ENCODE measurements around the gene PREX1. TPM values are rescaled to one million over a fixed set of nuclear protein-coding genes. Genes with fewer than 3 reads are reported as not detected.
A peak's percentile ranks its signal among the peaks of the same experiment; 100 is the strongest.

PREX1 gene
- total RNA-seq, 1 experiment from 2014 or later: 36.0 TPM

- H3K36me3 ChIP-seq (replicated peaks; ENCODE audit: control insufficient read depth, insufficient read depth, low read length): no peaks in the 10 kb centered on the region
- peak; percentile 52 for DNase-seq
- H3K27me3 ChIP-seq (ENCODE audit: control insufficient read depth, insufficient read depth, low read length): no peaks in the 10 kb centered on the region
- H3K4me3 ChIP-seq (ENCODE audit: insufficient read depth, low read depth, low read length): no peak overlapping the region
Measured at GRCh38 chr20:48723308-48724264, 104.2 kb downstream of the PREX1 start.

DNA sequence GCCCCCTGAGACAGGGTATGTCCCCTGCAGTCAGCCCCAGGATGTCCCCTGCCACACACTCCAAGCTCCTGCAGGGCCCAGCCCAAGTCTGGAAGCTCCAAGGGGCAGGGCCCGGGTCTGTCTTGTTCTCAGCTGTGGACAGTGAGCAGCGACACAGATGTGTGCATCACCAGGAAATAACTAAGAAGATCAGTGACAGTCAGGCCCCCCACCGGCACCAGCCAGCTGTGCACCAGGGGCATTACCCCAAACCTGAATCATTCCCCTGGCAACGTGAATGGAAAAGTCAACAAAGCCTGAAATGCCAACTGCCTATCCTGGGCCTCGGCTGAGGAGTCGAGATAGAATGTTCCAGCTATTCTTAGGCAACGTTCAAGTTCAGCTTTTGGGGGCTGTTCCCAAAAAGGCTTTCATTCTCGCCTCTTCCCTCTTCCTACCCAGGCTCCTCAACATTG is 105.0 kb downstream of the PREX1 start:
- no peak for DNase-seq
- Histone ChIP-seq H3K36me3 (replicated peaks; ENCODE audit: control insufficient read depth, insufficient read depth, low read length) (no peaks in the 10 kb centered on the region), H3K27me3 (ENCODE audit: control insufficient read depth, insufficient read depth, low read length) (no peaks in the 10 kb centered on the region), H3K4me3 (ENCODE audit: insufficient read depth, low read depth, low read length) (no peak overlapping the region)

GRCh38 chr20:48722002-48722731 is 105.6 kb downstream of the PREX1 start:
- Histone ChIP-seq H3K36me3 (replicated peaks; ENCODE audit: control insufficient read depth, insufficient read depth, low read length) (no peaks in the 10 kb centered on the region), H3K27me3 (ENCODE audit: control insufficient read depth, insufficient read depth, low read length) (no peaks in the 10 kb centered on the region), H3K4me3 (ENCODE audit: insufficient read depth, low read depth, low read length) (no peak overlapping the region)
- DNase-seq: no peak

DNA sequence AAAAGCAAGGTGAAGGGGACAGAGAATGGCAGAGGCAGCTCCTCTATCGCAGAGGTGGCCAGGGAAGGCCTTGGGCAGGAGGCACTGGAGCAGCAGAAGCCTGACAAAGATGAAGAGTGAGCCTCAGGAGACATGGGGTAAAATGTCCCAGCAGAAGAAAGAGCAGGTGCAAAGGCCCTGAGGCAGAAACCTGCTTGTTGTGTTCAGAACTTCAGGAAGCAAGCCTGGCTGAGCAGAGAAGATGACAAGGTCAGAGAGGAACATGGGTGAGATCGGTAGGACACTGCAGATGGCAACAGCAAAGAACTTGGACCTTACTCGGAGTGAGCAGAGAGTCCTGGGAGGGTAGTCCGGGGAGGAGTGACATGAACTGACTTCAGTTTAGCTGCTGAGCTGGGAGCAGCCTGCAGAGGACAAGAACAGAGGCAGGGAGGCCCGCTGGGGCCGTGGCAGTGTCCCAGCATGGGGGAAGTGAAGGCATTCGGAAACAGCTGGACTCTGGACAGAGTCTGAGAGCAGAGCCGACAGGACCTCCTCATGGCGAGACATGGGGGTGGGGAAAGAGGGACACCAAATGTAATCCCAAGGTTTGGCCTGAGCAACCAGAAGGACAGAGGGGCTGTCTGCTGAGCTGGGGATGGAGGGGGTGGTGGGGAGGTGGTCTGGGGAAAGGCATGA is 106.3 kb downstream of the PREX1 start:
- H3K36me3 ChIP-seq (replicated peaks; ENCODE audit: control insufficient read depth, insufficient read depth, low read length): no peaks in the 10 kb centered on the region
- DNase-seq: no peak

DNA sequence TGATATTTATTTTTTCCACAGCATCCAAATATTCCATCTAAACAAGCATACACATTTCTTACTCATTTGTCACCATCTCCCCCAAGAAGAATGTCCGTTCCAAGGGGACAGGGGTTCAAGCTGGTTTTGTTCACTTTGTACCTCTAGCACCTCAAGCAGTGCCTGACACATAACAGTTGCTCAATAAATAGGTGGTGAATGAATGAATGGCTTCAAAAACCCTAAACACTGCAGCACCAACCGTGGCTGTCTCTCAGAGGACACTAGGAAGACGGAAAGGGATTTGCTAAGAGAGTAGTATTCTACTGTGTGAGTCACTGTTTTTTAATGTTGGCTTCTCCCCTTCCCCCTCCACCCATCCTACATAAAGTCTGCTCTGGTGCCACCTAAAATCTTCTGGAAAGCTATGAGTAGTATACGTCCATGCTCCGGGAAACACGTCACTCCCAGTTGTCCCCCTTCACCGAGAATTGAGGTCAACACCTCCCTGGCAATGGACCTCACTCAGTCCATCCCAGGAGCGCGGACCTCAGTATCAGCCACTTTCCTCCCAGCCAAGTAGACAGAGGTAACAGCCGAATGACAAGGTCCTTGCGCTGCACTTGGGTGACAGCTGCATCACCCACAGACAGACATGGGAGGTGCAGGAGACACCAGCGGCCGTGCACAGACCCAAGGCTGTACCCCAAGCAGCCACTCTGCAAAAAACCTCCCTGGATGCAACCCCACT is 107.4 kb downstream of the PREX1 start:
- no peak for DNase-seq
- Histone ChIP-seq H3K36me3 (replicated peaks; ENCODE audit: control insufficient read depth, insufficient read depth, low read length) (no peaks in the 10 kb centered on the region), H3K4me3 (ENCODE audit: insufficient read depth, low read depth, low read length) (no peak overlapping the region), H3K27me3 (ENCODE audit: control insufficient read depth, insufficient read depth, low read length) (no peaks in the 10 kb centered on the region)

More for the DNA sequence above, 106.3 kb downstream of the PREX1 start:
- Histone ChIP-seq H3K4me3 (ENCODE audit: insufficient read depth, low read depth, low read length) (no peak overlapping the region), H3K27me3 (ENCODE audit: control insufficient read depth, insufficient read depth, low read length) (no peaks in the 10 kb centered on the region)

DNA sequence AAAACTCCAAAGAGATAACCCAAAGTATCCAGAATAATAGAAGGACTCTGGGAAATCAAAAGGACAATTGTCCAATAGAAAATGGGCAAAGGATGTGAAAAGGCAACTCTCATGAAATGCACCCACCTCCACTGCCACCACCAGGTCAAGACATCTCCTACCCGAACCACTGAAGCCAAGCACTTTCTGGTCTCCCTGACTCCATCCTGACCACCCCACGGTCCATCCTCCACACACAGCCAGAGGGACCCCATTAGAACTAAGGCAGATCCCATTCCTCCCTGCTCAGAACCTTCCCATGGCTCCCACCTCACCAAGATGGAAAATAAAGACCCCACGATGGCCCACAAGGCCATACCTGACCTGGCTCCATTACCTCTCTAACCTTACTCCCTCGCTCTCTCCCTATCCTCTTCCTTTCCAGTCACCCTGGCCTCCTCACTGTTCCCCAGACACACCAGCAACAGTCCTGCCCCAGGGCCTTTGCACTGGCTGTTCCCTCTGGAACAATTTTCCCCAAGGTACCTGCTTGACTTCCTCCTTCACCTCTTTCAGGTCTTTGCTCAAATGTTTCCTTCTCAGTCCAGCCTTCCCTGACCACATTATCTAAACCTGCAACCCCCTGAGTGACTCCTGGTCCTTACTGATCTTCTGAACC is 108.1 kb downstream of the PREX1 start:
- no peaks in the 10 kb centered on the region for H3K27me3 ChIP-seq (ENCODE audit: control insufficient read depth, insufficient read depth, low read length)
- DNase-seq: no peak
- H3K36me3 ChIP-seq (replicated peaks; ENCODE audit: control insufficient read depth, insufficient read depth, low read length): no peaks in the 10 kb centered on the region
- no peak overlapping the region for H3K4me3 ChIP-seq (ENCODE audit: insufficient read depth, low read depth, low read length)

DNA sequence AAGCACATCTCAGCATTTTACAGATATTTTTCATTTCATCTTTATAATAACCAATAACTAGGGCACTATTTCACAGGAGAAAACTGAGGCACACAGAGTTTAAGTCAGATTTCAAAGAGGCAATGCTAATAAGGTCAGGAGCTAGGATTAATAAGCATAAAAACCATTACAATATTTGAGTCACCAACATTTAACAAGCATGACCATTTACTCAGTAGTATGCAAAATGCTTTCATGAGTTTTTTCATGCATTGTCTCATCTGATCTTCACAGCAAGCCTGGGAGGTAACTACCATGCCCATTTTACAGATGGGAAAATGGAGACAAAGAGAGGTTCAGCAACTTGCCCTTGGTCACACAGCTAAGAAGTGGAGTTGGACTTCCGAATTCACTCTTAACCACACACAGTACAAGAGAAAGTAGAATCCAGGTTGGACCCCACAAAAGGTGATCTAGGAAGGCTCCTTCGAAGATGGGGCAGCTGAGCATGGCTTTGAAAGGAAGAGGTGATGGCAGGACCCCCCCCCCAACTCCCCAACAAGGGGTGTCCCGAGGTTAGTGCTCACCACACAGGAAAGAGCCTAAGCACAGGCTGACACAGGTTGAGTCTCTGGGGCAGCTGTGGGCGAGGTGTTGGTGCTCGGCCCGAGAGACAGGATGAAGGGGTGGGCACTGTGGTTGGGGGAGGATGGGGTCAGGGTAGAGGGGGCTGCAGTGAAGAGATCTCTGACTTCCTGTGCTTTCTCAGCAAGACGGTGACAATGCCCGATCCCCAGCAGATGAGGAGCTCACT is 108.8 kb downstream of the PREX1 start:
- Histone ChIP-seq H3K36me3 (replicated peaks; ENCODE audit: control insufficient read depth, insufficient read depth, low read length) (no peaks in the 10 kb centered on the region), H3K27me3 (ENCODE audit: control insufficient read depth, insufficient read depth, low read length) (no peaks in the 10 kb centered on the region), H3K4me3 (ENCODE audit: insufficient read depth, low read depth, low read length) (no peak overlapping the region)
- no peak for DNase-seq

- H3K36me3 ChIP-seq (replicated peaks; ENCODE audit: control insufficient read depth, insufficient read depth, low read length): no peaks in the 10 kb centered on the region
Measured at GRCh38 chr20:48717680-48718223, 110.0 kb downstream of the PREX1 start.

DNA sequence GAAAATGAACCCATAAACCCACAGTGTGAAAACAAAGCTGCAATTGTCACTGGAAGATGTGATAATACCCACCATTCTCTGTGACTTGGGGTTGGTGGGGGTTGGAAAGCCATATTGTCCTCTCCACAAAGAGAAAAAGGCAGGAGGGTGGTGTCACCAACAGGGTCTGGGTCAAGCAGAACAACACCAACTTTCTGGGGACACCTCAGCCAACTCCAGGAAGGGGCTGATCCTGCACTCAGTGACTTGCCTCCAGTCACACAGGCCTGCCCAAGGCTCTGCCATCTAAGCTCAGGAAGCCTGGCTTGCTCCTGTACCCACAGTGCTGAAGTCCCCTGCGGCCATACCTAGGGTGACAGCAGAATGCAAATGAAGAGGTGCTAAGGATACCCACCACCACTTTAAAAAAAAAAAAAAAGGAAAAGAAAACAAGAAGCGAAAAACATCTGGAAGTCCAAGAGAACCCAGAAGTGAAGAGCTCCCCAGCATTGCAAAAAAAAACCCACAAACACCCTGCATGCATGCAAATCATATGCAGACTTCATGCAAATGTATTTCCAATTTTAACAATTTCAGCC is 110.6 kb downstream of the PREX1 start:
- no peaks in the 10 kb centered on the region for H3K36me3 ChIP-seq (replicated peaks; ENCODE audit: control insufficient read depth, insufficient read depth, low read length)
- no peaks in the 10 kb centered on the region for H3K27me3 ChIP-seq (ENCODE audit: control insufficient read depth, insufficient read depth, low read length)
- DNase-seq: no peak
- no peak overlapping the region for H3K4me3 ChIP-seq (ENCODE audit: insufficient read depth, low read depth, low read length)

More at GRCh38 chr20:48717680-48718223, 110.0 kb downstream of the PREX1 start:
- Histone ChIP-seq H3K4me3 (ENCODE audit: insufficient read depth, low read depth, low read length) (no peak overlapping the region), H3K27me3 (ENCODE audit: control insufficient read depth, insufficient read depth, low read length) (no peaks in the 10 kb centered on the region)
- DNase-seq: no peak

GRCh38 chr20:48716541-48716940 is 111.3 kb downstream of the PREX1 start:
- no peaks in the 10 kb centered on the region for H3K36me3 ChIP-seq (replicated peaks; ENCODE audit: control insufficient read depth, insufficient read depth, low read length)
- no peaks in the 10 kb centered on the region for H3K27me3 ChIP-seq (ENCODE audit: control insufficient read depth, insufficient read depth, low read length)
- DNase-seq: no peak
- H3K4me3 ChIP-seq (ENCODE audit: insufficient read depth, low read depth, low read length): no peak overlapping the region

DNA sequence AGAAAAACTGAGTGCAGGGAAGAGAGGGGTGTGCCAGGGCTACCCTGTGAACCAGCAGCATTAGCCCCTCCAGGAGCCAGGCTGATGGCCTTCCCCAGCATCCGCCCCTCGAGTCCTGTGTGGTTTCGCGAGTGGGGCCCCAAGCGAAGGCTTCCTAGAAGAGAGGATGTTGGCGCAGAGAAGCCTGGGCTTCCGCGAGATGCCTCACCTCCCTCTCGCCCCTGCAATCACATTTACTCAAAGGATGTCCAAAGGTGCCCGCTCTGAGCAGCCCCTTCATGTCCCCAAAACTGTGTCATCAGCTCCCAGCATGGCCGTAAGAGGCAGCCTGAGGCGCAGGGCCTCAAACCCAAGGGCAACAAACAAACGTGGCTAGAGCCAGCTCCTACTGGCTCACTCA is 111.7 kb downstream of the PREX1 start:
- no peak overlapping the region for H3K4me3 ChIP-seq (ENCODE audit: insufficient read depth, low read depth, low read length)
- no peak for DNase-seq
- no peaks in the 10 kb centered on the region for H3K36me3 ChIP-seq (replicated peaks; ENCODE audit: control insufficient read depth, insufficient read depth, low read length)
- H3K27me3 ChIP-seq (ENCODE audit: control insufficient read depth, insufficient read depth, low read length): no peaks in the 10 kb centered on the region

GRCh38 chr20:48714764-48715163 is 113.0 kb downstream of the PREX1 start:
- no peaks in the 10 kb centered on the region for H3K27me3 ChIP-seq (ENCODE audit: control insufficient read depth, insufficient read depth, low read length)
- no peaks in the 10 kb centered on the region for H3K36me3 ChIP-seq (replicated peaks; ENCODE audit: control insufficient read depth, insufficient read depth, low read length)
- no peak for DNase-seq
- H3K4me3 ChIP-seq (ENCODE audit: insufficient read depth, low read depth, low read length): no peak overlapping the region

Measured in H7 (cell line).